Right forelimb (tissue), 1 donor: ENCODE data around the gene TMBIM1.
"Not testable (repeated sequence)": the region's sequence is repeated elsewhere in the genome, so short reads cannot be mapped to it uniquely, and the experiment has no call there.

Source experiments
- DNase-seq: peaks from one replicate; pipeline ENCODE4 v3.0.0-alpha.2; 2018

Gene TMBIM1

GRCh38 chr2:218317835-218318234, 25.5 kb upstream of the TMBIM1 start:
- no peak for DNase-seq

DNA sequence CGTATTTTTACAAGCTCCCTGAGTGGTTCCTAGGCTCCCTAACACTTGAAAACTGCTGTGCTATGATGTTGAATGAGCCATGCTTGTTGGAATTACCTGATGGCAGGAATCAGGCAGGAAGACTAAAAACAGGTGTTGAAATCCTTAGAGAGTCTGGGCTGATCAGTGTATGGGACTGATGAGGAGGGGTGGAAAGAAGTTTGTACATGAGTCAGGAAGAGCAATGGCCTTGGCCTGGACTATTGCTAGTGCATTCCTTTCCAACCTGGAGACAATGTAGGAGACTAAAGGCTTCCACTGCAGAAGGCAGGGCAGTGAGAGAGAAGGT, 25.0 kb upstream of the TMBIM1 start:
- DNase-seq, result no peak

- no peak for DNase-seq
These were observed 23.1 kb upstream of the TMBIM1 start for GRCh38 chr2:218315397-218315796.

DNA sequence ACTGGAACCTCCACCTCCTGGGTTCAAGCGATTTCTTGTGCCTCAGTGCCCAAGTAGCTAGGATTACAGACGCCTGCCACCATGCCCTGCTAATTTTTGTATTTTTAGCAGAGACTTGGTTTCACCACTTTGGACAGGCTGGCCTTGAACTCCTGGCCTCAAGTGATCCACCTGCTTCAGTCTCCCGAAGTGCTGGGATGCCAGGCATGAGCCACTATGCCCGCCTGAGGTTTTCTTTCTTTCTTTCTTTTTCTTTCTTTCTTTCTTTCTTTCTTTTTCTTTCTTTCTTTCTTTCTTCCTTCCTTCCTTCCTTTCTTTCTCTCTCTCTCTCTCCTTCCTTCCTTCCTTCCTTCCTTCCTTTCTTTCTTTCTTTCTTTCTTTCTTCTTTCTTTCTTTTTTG, 22.5 kb upstream of the TMBIM1 start:
- DNase-seq, result not testable (repeated sequence)

- no peak for DNase-seq
These were observed 21.1 kb upstream of the TMBIM1 start for GRCh38 chr2:218313356-218313755.

DNA sequence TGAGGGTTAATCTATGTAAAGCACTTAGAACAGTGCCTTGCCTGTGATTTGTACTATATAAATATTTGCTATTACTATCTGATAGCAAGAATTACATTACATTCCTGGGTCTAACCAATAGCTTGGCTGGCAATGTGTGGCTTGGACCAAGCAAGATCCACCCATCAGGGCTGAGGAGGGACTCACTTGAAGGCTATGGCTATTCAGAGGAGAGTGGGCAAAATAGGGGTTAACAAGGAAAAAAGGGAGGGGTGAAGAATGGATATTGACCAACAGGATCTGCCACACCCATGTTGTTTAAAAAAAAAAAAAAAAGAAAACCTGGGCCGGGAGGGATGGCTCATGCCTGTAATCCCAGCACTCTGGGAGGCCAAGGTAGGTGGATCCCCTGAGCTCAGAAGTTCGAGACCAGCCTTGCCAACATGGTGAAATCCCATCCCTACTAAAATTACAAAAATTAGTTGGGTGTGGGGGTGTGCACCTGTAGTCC, 20.0 kb upstream of the TMBIM1 start:
- no peak for DNase-seq

- not testable (repeated sequence) for DNase-seq
These were observed 19.4 kb upstream of the TMBIM1 start for GRCh38 chr2:218311541-218312266.

GRCh38 chr2:218310853-218311540, 18.7 kb upstream of the TMBIM1 start:
- DNase-seq, result no peak

GRCh38 chr2:218307415-218308090, 15.2 kb upstream of the TMBIM1 start:
- DNase-seq, result no peak

DNA sequence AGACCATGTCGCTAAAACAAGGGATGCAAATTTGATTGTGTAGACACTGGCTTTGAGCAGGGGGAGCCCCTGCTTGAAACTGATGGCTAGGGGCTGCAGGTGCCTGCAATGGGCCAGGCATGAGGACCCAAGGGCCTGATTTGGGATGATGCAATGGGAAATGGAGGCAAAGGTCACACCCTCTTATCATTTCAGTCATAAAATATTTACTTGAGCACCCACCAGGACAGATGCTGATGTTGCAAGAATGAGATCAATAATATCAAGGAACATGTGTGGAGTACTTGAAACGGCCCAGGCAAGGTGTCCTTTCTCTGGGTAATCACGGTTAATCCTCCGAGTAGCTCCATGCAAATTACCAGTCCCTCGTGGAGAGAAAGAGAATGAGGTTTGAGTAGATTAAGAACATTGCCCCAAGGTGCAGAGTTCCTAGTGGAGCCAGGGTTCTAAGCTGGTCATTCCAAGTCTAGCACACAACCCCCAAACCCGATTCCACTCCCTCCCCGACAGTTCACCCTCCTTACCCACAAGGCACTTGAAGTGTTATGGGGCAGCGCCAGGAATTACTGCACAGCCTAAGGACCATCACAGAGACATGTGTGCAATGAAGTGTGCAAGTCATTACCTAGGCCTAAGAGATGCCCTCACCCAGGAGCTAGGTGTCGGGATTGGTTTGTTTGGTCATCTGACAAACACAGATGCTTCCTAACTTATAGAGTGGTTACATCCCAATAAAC, 14.0 kb upstream of the TMBIM1 start:
- DNase-seq, result no peak

GRCh38 chr2:218305383-218305782, 13.1 kb upstream of the TMBIM1 start:
- no peak for DNase-seq

DNA sequence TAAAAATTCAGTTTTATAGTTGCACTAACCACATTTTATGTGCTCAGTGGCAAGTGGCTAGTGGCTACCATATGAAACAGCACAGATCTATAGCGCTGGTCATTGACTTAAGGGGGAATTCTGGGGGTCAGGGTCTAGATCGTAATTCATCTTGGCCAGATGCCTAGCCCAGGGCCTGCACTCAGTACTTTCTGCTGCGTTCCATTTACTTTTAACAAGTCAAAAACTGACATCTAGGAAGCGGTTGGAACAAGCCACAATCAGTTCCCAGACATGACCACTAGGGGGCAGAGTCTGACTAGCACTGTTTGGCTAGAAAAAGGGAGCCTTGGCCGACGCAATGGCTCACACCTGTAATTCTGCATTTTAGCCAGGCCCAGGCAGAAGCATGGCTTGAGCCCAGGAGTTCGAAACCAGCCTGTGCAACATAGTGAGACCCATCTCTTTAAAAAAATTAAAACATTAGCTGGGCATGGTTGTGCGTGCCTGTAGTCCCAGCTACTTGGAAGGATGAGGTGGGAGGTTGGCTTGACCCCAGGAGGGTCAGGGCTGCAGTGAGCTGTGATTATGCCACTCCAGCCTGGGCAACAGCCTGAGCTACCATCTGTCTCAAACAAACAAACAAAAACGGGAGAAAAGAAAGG, 9.0 kb upstream of the TMBIM1 start:
- peak; percentile 89 for DNase-seq

- DNase-seq, result no peak
These were observed 7.8 kb upstream of the TMBIM1 start for GRCh38 chr2:218300141-218300540.

DNA sequence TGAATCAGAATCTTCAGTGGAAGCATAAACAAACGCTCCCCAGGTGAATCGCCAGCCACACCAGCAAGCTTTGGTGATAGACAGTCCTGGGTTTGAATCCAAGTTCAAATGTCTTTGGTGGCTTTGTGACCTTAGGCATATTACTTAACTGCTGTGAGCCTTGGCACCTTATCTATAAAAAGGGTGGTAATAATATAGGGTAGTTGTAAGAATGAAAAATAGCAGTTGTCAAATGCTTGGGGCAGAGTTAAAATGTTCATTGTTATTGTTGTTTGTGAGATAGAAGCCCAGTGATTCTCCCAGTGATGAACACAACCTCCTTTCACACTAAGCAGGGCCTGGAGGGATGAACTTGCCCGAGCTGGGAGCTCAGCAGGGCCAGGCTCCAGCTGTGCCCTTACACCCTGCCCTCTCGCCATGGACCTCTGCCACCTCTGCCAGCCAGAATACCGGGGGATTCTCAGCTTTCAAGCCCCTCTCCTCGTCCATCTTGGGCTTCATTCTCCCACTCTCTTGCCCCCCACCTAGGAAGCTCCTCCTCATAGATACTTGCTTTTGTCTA, 6.1 kb upstream of the TMBIM1 start:
- DNase-seq, result no peak

DNA sequence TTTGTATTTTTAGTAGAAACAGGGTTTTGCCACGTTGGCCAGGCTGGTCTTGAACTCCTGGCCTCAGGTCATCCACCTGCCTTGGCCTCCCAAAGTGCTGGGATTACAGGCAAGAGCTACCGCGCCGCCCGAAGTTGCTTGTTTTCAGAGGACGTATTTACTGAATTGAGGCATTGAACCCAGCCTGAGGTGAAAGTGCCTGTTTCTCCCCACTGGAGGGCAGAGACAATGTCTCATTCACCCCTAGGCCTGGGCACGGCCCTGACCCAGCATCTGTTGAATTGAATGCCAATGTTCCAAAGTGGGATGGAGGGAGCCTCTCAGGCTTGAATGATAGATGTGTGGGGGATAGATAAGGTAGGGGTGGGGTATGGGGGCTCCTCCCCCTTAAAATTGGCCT, 4.5 kb upstream of the TMBIM1 start:
- DNase-seq, result no peak

DNA sequence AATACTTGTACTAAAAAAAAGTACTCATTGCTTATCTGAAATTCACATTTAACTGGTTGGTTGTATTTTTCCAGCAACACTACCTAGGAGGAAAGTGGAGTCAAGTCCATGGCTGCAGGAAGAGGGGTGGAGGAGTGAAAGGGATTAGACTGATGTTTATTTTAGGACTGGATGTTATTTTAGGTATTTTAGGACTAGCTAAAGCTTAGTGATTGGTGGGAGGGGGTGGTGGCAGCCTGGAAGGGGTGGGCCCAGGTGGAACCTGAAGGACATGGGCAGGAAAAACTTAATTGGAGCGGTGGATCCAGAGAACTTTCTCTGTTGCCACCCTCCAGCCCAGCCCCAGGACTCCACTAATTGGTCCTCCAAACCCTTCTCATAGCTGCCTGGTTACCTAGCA, 3.9 kb upstream of the TMBIM1 start:
- DNase-seq, result no peak

GRCh38 chr2:218295029-218295428, 2.7 kb upstream of the TMBIM1 start:
- DNase-seq, result no peak

DNA sequence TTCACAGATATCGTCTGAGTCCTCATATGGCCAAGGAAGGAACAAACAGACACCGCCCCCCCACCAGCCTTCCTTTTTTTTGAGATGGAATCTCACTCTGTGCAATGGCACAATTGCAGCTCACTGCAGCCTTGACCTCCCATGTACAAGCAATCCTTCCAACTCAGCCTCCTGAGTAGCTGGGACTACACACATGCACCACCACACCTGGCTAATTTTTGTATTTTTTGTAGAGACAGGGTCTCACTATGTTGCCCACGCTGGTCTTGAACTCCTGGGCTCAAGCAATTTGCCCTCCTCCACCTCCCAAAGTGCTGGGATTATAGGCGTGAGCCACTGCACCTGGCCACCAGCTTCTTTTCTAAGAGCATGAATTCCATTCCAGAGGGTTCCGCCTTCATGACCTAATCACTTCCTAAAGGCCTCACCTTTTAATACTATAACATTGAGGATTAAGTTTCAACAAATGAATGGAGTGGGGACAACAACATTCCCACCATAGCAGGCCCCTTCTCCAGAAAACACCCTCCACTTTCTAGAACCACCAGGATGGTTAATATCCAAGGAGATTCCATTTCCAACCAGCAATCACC, 2.2 kb upstream of the TMBIM1 start:
- DNase-seq, result no peak

- DNase-seq, result no peak
These were observed 1.6 kb upstream of the TMBIM1 start for GRCh38 chr2:218293715-218294429.

DNA sequence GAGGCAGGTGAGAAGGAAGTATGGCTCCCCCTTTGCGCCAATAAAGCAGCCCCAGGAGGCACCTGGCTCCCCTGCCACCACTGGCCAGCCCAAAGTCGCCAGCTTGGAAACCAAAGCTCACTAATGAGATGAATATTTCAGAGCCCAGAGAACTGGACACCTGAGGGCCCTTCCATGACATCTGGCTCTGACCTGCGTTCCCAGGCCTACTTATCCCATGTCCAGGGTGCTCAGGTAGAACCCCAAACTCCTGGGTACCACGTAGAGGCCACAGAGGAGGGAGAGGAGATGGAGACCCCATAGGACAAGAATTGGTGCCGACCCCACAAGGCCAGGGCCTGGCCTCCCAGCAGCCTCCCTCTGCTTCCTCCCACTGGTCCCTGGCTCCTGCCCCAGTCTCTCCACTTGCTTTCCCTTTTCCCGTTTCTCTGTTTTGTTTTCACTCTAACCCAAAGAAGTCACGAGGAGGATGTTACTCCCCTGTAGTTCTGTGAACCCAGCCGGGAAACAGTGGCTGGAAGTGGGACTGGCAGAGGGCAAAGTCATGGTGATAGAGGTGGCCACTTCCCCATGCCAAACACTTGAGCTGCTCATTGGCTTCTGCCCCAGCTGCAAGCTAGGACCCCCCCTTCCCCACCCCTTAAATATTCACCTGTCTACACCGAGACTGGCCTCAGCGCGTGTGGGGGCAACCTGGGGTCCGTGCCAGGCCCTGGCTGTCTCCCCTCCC, 820 bp downstream of the TMBIM1 start:
- DNase-seq, result no peak
